ENCODE data around the gene RASGEF1B.

- no peak for TF ChIP-seq CTCF (IDR thresholded peaks at IDR 0.05; ENCODE audit: low read depth, low read length)
- no peak for TF ChIP-seq EZH2phosphoT487 (IDR thresholded peaks at IDR 0.05; ENCODE audit: low read depth)
Observed at GRCh38 chr4:81412946-81413495, 58.7 kb downstream of the RASGEF1B start.
